Endothelial cell of umbilical vein (primary cell): ENCODE results near the gene ALLC.
A peak's percentile ranks its signal among the peaks of the same experiment; 100 is the strongest.

Experiments used
- EZH2 ChIP-seq: IDR thresholded peaks from 2 replicates; pipeline ENCODE4 v1.6.1; 2012; ENCODE audit warnings: borderline replicate concordance, low read depth, mild to moderate bottlenecking, moderate library complexity, low read length, inconsistent platforms; ENCODE audit not compliant: severe bottlenecking
- FOS ChIP-seq: IDR thresholded peaks from 2 replicates; pipeline ENCODE4 v1.6.1; 2011; ENCODE audit warnings: mild to moderate bottlenecking, low read length, moderate library complexity, borderline replicate concordance; ENCODE audit not compliant: insufficient read depth
- JUN ChIP-seq: IDR thresholded peaks from 2 replicates; pipeline ENCODE4 v1.6.1; 2011; ENCODE audit warnings: borderline replicate concordance, low read depth; ENCODE audit not compliant: insufficient read length, insufficient read depth
- POLR2AphosphoS5 ChIP-seq: IDR thresholded peaks from 2 replicates; pipeline ENCODE4 v1.6.1; 2012; ENCODE audit warnings: low read depth, mild to moderate bottlenecking, control low read depth, low read length, moderate library complexity; ENCODE audit not compliant: insufficient read depth
- TF ChIP-seq, protein P1 (sequence below), 2 donors: IDR thresholded peaks; 1 replicate in 1 of 2; 2 replicates in 1 of 2; pipeline ENCODE4 v1.5.1; 2011; ENCODE audit warnings: low read length in 2 of 2, mild to moderate bottlenecking in 2 of 2, moderate library complexity in 2 of 2, control low read depth in 1 of 2, inconsistent platforms in 1 of 2, low read depth in 1 of 2; ENCODE audit not compliant: insufficient read depth in 1 of 2; ENCODE audit errors: extremely low read depth in 1 of 2
- TF ChIP-seq, protein P2 (sequence below): IDR thresholded peaks from 2 replicates; pipeline ENCODE4 v1.6.1; 2011; ENCODE audit not compliant: insufficient read depth, insufficient read length

DNA sequence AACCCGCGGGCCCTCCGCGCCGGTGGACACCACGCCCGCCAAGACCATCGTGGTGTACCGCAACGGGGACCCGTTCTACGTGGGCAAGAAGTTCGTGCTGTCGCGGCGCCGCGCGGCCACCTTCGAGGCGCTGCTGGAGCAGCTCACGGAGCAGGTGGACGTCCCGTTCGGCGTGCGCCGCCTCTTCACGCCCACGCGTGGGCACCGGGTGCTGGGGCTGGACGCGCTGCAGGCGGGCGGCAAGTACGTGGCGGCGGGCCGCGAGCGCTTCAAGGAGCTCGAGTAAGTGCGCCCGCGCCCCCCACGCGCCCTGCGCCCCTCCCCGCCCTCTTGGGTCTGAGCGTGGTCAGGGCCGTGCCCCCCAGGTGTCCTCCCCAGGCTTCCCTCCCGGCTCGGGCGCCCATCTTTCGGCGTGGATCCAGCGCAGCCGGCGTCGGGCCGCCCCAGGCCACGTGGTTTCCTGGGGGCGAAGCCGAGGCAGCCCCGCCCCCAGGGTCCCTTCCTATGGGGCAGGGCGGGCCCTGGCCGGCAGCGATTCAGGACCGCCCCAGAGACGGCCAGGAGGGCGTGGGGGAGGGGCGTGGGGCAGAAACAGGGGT is 45.9 kb downstream of the ALLC start:
- TF ChIP-seq, protein P1, sequence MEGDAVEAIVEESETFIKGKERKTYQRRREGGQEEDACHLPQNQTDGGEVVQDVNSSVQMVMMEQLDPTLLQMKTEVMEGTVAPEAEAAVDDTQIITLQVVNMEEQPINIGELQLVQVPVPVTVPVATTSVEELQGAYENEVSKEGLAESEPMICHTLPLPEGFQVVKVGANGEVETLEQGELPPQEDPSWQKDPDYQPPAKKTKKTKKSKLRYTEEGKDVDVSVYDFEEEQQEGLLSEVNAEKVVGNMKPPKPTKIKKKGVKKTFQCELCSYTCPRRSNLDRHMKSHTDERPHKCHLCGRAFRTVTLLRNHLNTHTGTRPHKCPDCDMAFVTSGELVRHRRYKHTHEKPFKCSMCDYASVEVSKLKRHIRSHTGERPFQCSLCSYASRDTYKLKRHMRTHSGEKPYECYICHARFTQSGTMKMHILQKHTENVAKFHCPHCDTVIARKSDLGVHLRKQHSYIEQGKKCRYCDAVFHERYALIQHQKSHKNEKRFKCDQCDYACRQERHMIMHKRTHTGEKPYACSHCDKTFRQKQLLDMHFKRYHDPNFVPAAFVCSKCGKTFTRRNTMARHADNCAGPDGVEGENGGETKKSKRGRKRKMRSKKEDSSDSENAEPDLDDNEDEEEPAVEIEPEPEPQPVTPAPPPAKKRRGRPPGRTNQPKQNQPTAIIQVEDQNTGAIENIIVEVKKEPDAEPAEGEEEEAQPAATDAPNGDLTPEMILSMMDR (IDR thresholded peaks at IDR 0.05; ENCODE audit: extremely low read depth in 1 of 2, insufficient read depth in 1 of 2, low read depth in 1 of 2, low read length in 2 of 2): no peak
- TF ChIP-seq POLR2AphosphoS5: no peak
- TF ChIP-seq JUN: no peak
- TF ChIP-seq, protein P2, sequence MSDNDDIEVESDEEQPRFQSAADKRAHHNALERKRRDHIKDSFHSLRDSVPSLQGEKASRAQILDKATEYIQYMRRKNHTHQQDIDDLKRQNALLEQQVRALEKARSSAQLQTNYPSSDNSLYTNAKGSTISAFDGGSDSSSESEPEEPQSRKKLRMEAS: no peak
- TF ChIP-seq EZH2: peak; percentile 40
- no peak for TF ChIP-seq FOS
